WERI-Rb-1 (cell line): ENCODE results near the gene GOLT1A.

Source experiments
- DNase-seq: peaks from one replicate; pipeline ENCODE4 v3.0.0-alpha.2; 2020
- H3K27ac ChIP-seq: fragments of 250-450 bp; sonication (Bioruptor Pico); 2 replicates; pipeline ENCODE4 v1.5.1; 2020; ENCODE audit warnings: mild to moderate bottlenecking, moderate library complexity
- H3K27me3 ChIP-seq: fragments of 250-450 bp; sonication (Bioruptor Pico); 2 replicates; pipeline ENCODE4 v1.5.1; 2021; ENCODE audit warnings: mild to moderate bottlenecking, low read depth, moderate library complexity; ENCODE audit not compliant: insufficient read depth, severe bottlenecking
- H3K36me3 ChIP-seq: fragments of 250-450 bp; sonication (Bioruptor Pico); 2 replicates; pipeline ENCODE4 v1.5.1; 2020; ENCODE audit warnings: mild to moderate bottlenecking, moderate library complexity
- H3K4me3 ChIP-seq: 2 replicates; pipeline ENCODE4 v1.5.1; 2011; ENCODE audit warnings: low read depth, mild to moderate bottlenecking, control low read depth, low read length
- H3K9me3 ChIP-seq: fragments of 250-450 bp; sonication (Bioruptor Pico); 2 replicates; pipeline ENCODE4 v1.5.1; 2021; ENCODE audit warnings: mild to moderate bottlenecking, moderate library complexity; ENCODE audit not compliant: severe bottlenecking
- CTCF ChIP-seq: IDR thresholded peaks from 2 replicates; pipeline ENCODE4 v1.5.1; 2011; ENCODE audit warnings: low read depth, mild to moderate bottlenecking, control low read depth, inconsistent platforms, low read length

Gene GOLT1A

GRCh38 chr1:204172404-204173029 lies 41.3 kb downstream of the GOLT1A start:
- Histone ChIP-seq H3K27ac (peak overlapping the region; percentile 86), H3K4me3 (no peak overlapping the region), H3K9me3 (peaks cover 41% of the 10 kb centered on the region), H3K27me3 (no peaks in the 10 kb centered on the region), H3K36me3 (no peaks in the 10 kb centered on the region)
- DNase-seq = peak; percentile 92
- TF ChIP-seq CTCF = no peak

- no peak for TF ChIP-seq CTCF
- DNase-seq = no peak
- H3K27ac ChIP-seq = peak overlapping the region; percentile 86
- H3K4me3 ChIP-seq = no peak overlapping the region
- H3K9me3 ChIP-seq = peaks cover 39% of the 10 kb centered on the region
- no peaks in the 10 kb centered on the region for H3K27me3 ChIP-seq
- H3K36me3 ChIP-seq = no peaks in the 10 kb centered on the region
These were observed 42.0 kb downstream of the GOLT1A start for GRCh38 chr1:204171751-204172178.

- Histone ChIP-seq H3K27ac (no peak overlapping the region), H3K36me3 (no peaks in the 10 kb centered on the region), H3K4me3 (no peak overlapping the region), H3K9me3 (peaks cover 38% of the 10 kb centered on the region), H3K27me3 (no peaks in the 10 kb centered on the region)
- TF ChIP-seq CTCF = no peak
- DNase-seq = no peak
These were observed 43.2 kb downstream of the GOLT1A start for GRCh38 chr1:204170494-204171155.

- Histone ChIP-seq H3K9me3 (peaks cover 38% of the 10 kb centered on the region), H3K36me3 (no peaks in the 10 kb centered on the region), H3K4me3 (no peak overlapping the region), H3K27ac (no peak overlapping the region), H3K27me3 (no peaks in the 10 kb centered on the region)
- TF ChIP-seq CTCF = no peak
- DNase-seq = no peak
These were observed 43.9 kb downstream of the GOLT1A start for GRCh38 chr1:204169858-204170257.

GRCh38 chr1:204167730-204168129 lies 46.1 kb downstream of the GOLT1A start:
- TF ChIP-seq CTCF = no peak
- Histone ChIP-seq H3K27me3 (no peaks in the 10 kb centered on the region), H3K4me3 (no peak overlapping the region), H3K27ac (no peak overlapping the region), H3K36me3 (no peaks in the 10 kb centered on the region), H3K9me3 (peaks cover 38% of the 10 kb centered on the region)
- no peak for DNase-seq

GRCh38 chr1:204166219-204166618 lies 47.6 kb downstream of the GOLT1A start, which contains the start of gene REN:
Gene REN (minus strand): TSS chr1:204166337. CDS start chr1:204166293, 44 bp downstream.
- H3K4me3 ChIP-seq = no peak within 1 kb of the TSS
- no peak for DNase-seq
- peaks cover 33% of the 10 kb centered on the region for H3K9me3 ChIP-seq
- no peak for TF ChIP-seq CTCF
- H3K27ac ChIP-seq = no peak within 1 kb of the TSS
- H3K36me3 ChIP-seq = no peaks in the 10 kb centered on the region
- H3K27me3 ChIP-seq = no peaks in the 10 kb centered on the region
